Mucosa of rectum (tissue), 2 donors: ENCODE data around the gene WDFY3.
"Not testable (repeated sequence)": the region's sequence is repeated elsewhere in the genome, so short reads cannot be mapped to it uniquely, and the experiment has no call there.

ENCODE experiments used
- H3K27ac ChIP-seq, 2 donors: one replicate each; pipeline ENCODE4 v1.7.0; 2013; ENCODE audit warnings: inconsistent platforms in 2 of 2, low read depth in 2 of 2, low read length in 2 of 2
- H3K27me3 ChIP-seq, 2 donors: one replicate each; pipeline ENCODE4 v1.7.0; 2013; ENCODE audit warnings: low read length in 2 of 2; ENCODE audit not compliant: control insufficient read depth in 2 of 2, insufficient read depth in 2 of 2
- H3K36me3 ChIP-seq, 2 donors: one replicate each; pipeline ENCODE4 v1.7.0; 2013; ENCODE audit warnings: low read length in 2 of 2; ENCODE audit not compliant: control insufficient read depth in 2 of 2, insufficient read depth in 2 of 2
- H3K4me1 ChIP-seq, 2 donors: one replicate each; pipeline ENCODE4 v1.7.0; 2013; ENCODE audit warnings: low read length in 2 of 2, mild to moderate bottlenecking in 1 of 2; ENCODE audit not compliant: control insufficient read depth in 2 of 2, insufficient read depth in 2 of 2
- H3K4me3 ChIP-seq, 2 donors: one replicate each; pipeline ENCODE4 v1.7.0; 2013; ENCODE audit warnings: low read length in 2 of 2
- H3K9ac ChIP-seq, 2 donors: one replicate each; pipeline ENCODE4 v1.7.0; 2013; ENCODE audit warnings: low read length in 2 of 2, low read depth in 1 of 2, mild to moderate bottlenecking in 1 of 2
- H3K9me3 ChIP-seq, 2 donors: one replicate each; pipeline ENCODE4 v1.7.0; 2013; ENCODE audit warnings: low read length in 2 of 2; ENCODE audit not compliant: control insufficient read depth in 2 of 2
- donor health status: healthy.
- donor health status: Normal muscosa, but diverticular disease.

The WDFY3 gene

GRCh38 chr4:84808332-84808731, 158.2 kb downstream of the WDFY3 start:
- Histone ChIP-seq H3K27ac (no peak overlapping the region), H3K4me3 (no peak overlapping the region), H3K4me1 (no peaks in the 10 kb centered on the region), H3K9ac (no peak overlapping the region), H3K9me3 (no peaks in the 10 kb centered on the region), H3K27me3 (no peaks in the 10 kb centered on the region), H3K36me3 (peaks cover 2 to 5% of the 10 kb centered on the region in 2 donors)

GRCh38 chr4:84806541-84806940, 159.9 kb downstream of the WDFY3 start:
- not testable (repeated sequence) for H3K27ac ChIP-seq, H3K27me3 ChIP-seq, H3K9me3 ChIP-seq, H3K4me3 ChIP-seq, H3K4me1 ChIP-seq, H3K9ac ChIP-seq
- peaks cover 4 to 11% of the 10 kb centered on the region in 2 donors for H3K36me3 ChIP-seq

GRCh38 chr4:84804136-84804535, 162.4 kb downstream of the WDFY3 start:
- no peaks in the 10 kb centered on the region for H3K9me3 ChIP-seq
- H3K4me1 ChIP-seq: no peaks in the 10 kb centered on the region
- H3K4me3 ChIP-seq: no peak overlapping the region
- H3K9ac ChIP-seq: no peak overlapping the region
- peaks cover 6 to 19% of the 10 kb centered on the region in 2 donors for H3K36me3 ChIP-seq
- H3K27me3 ChIP-seq: no peaks in the 10 kb centered on the region
- no peak overlapping the region for H3K27ac ChIP-seq

- H3K27ac ChIP-seq: no peak overlapping the region
- no peaks in the 10 kb centered on the region for H3K9me3 ChIP-seq
- H3K4me1 ChIP-seq: no peaks in the 10 kb centered on the region
- H3K27me3 ChIP-seq: no peaks in the 10 kb centered on the region
- H3K4me3 ChIP-seq: no peak overlapping the region
- H3K36me3 ChIP-seq: peaks cover 6 to 20% of the 10 kb centered on the region in 2 donors
- H3K9ac ChIP-seq: no peak overlapping the region
These were observed 162.8 kb downstream of the WDFY3 start for GRCh38 chr4:84803720-84804119.

- Histone ChIP-seq H3K9ac (no peak overlapping the region), H3K4me1 (no peaks in the 10 kb centered on the region), H3K27ac (no peak overlapping the region), H3K36me3 (peaks cover 4 to 23% of the 10 kb centered on the region in 2 donors), H3K9me3 (no peaks in the 10 kb centered on the region), H3K27me3 (no peaks in the 10 kb centered on the region), H3K4me3 (no peak overlapping the region)
These were observed 163.4 kb downstream of the WDFY3 start for GRCh38 chr4:84803116-84803515.

- Histone ChIP-seq H3K9ac (no peak overlapping the region), H3K27ac (no peak overlapping the region), H3K9me3 (no peaks in the 10 kb centered on the region), H3K27me3 (no peaks in the 10 kb centered on the region), H3K4me1 (no peaks in the 10 kb centered on the region), H3K4me3 (no peak overlapping the region), H3K36me3 (peaks cover 4 to 23% of the 10 kb centered on the region in 2 donors)
These were observed 166.2 kb downstream of the WDFY3 start for GRCh38 chr4:84800256-84800655.

- Histone ChIP-seq H3K9me3 (no peaks in the 10 kb centered on the region), H3K9ac (no peak overlapping the region), H3K4me1 (no peaks in the 10 kb centered on the region), H3K27ac (no peak overlapping the region), H3K27me3 (no peaks in the 10 kb centered on the region), H3K4me3 (no peak overlapping the region), H3K36me3 (peaks cover 5 to 23% of the 10 kb centered on the region in 2 donors)
These were observed 167.2 kb downstream of the WDFY3 start for GRCh38 chr4:84799318-84799717.

GRCh38 chr4:84796394-84796793, 170.1 kb downstream of the WDFY3 start:
- Histone ChIP-seq H3K36me3 (peaks cover 7 to 19% of the 10 kb centered on the region in 2 donors), H3K27me3 (no peaks in the 10 kb centered on the region), H3K4me3 (no peak overlapping the region), H3K9me3 (no peaks in the 10 kb centered on the region), H3K9ac (no peak overlapping the region), H3K27ac (no peak overlapping the region), H3K4me1 (no peaks in the 10 kb centered on the region)

- H3K4me3 ChIP-seq: no peak overlapping the region
- no peaks in the 10 kb centered on the region for H3K4me1 ChIP-seq
- no peaks in the 10 kb centered on the region for H3K27me3 ChIP-seq
- no peak overlapping the region for H3K27ac ChIP-seq
- H3K9ac ChIP-seq: no peak overlapping the region
- peaks cover 9 to 11% of the 10 kb centered on the region in 2 donors for H3K36me3 ChIP-seq
- no peaks in the 10 kb centered on the region for H3K9me3 ChIP-seq
These were observed 173.9 kb downstream of the WDFY3 start for GRCh38 chr4:84792366-84793301.

GRCh38 chr4:84790769-84791565, 175.5 kb downstream of the WDFY3 start:
- Histone ChIP-seq H3K9me3 (no peaks in the 10 kb centered on the region), H3K4me1 (no peaks in the 10 kb centered on the region), H3K4me3 (no peak overlapping the region), H3K27me3 (no peaks in the 10 kb centered on the region), H3K27ac (no peak overlapping the region), H3K9ac (no peak overlapping the region), H3K36me3 (peaks cover 18 to 22% of the 10 kb centered on the region in 2 donors)
